Colonic mucosa (tissue), 4 donors: ENCODE data around the gene CCSER2. TPM values are rescaled to one million over a fixed set of nuclear protein-coding genes. Genes with fewer than 3 reads are reported as not detected.
A peak's percentile ranks its signal among the peaks of the same experiment; 100 is the strongest.

Source experiments
- DNase-seq: peaks from one replicate; pipeline ENCODE4 v3.0.0-alpha.2; 2020
- H3K27ac ChIP-seq: fragments of 200-600 bp; one replicate; pipeline ENCODE4 v1.8.0; 2021
- H3K27me3 ChIP-seq: fragments of 200-600 bp; one replicate; pipeline ENCODE4 v1.8.0; 2021
- H3K36me3 ChIP-seq: fragments of 200-600 bp; one replicate; pipeline ENCODE4 v1.8.0; 2021
- H3K4me1 ChIP-seq: fragments of 200-600 bp; one replicate; pipeline ENCODE4 v1.8.0; 2021; ENCODE audit warnings: mild to moderate bottlenecking
- H3K4me3 ChIP-seq: fragments of 200-600 bp; one replicate; pipeline ENCODE4 v1.8.0; 2021
- H3K9ac ChIP-seq, 2 donors: one replicate each; pipeline ENCODE4 v1.7.0; 2013; ENCODE audit warnings: control low read depth in 2 of 2, low read depth in 2 of 2, low read length in 2 of 2
- H3K9me3 ChIP-seq: fragments of 200-600 bp; one replicate; pipeline ENCODE4 v1.8.0; 2021
- CTCF ChIP-seq: fragments of 200-600 bp; IDR thresholded peaks from one replicate; pipeline ENCODE4 v1.8.0; 2022; ENCODE audit warnings: antibody characterized with exemption, mild to moderate bottlenecking
- intact Hi-C: fragments of 100-400 bp; cut with DNase I; formaldehyde crosslinking; loops from one replicate; pipeline ENCODE4 v1.14.1; 2022
- total RNA-seq, 2 donors: library from RNA; stranded (reverse); fragmentation: NEBNext Ultra II Directional in 1 of 2; extraction: Animal tissue kit (Norgen Biotek cat#: 25700) in 1 of 2; gene quantifications; one replicate each; pipeline ENCODE4 v1.2.1, GENCODE V29; 2021
- donor health status: healthy.
- donor health status: DM: no; HTN: no; CAD: no.
- donor health status: DM: no; HTN: no; CAD: no.

The CCSER2 gene
- total RNA-seq, 2 donors from 2014 or later, result 33.7 to 64.5 TPM

GRCh38 chr10:84534168-84534567 is 205.8 kb downstream of the CCSER2 start:
- Histone ChIP-seq H3K9ac (no peak overlapping the region), H3K27me3 (no peaks in the 10 kb centered on the region), H3K9me3 (no peaks in the 10 kb centered on the region), H3K27ac (no peak overlapping the region), H3K4me3 (no peak overlapping the region), H3K4me1 (no peaks in the 10 kb centered on the region), H3K36me3 (no peaks in the 10 kb centered on the region)
- intact Hi-C loops, result no loop called here
- DNase-seq, result no peak
- TF ChIP-seq CTCF, result no peak

GRCh38 chr10:84537447-84537931 is 209.1 kb downstream of the CCSER2 start:
- Histone ChIP-seq H3K4me3 (no peak overlapping the region), H3K9ac (no peak overlapping the region), H3K9me3 (no peaks in the 10 kb centered on the region), H3K27ac (no peak overlapping the region), H3K27me3 (peaks cover 6% of the 10 kb centered on the region), H3K36me3 (no peaks in the 10 kb centered on the region), H3K4me1 (peaks cover 5% of the 10 kb centered on the region)
- peak; percentile 45 for DNase-seq
- peak; percentile 65 for TF ChIP-seq CTCF
- intact Hi-C loops, result loop anchor here (2.0 to 5.0 kb wide), 2 partner anchors 110 to 163 kb away; no protein-coding TSS in a partner anchor

DNA sequence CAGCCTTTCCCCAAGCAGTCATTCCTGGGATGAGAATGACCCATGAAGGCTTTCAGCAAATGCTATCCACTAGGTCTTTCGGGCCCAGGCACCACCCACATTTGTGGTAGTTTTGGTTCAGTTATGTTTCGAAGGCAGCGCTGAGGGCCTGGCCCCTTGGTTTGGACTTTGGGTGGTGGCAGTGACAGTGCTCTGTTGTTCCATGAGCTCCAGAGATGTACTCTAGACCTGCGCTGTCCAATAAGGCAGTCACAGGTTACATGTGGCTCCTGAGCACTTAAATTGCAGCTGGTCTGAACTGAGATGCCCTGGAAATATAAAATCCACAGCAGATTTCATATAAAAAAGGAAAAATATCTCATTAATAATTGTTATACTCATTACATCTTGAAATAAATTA is 209.6 kb downstream of the CCSER2 start:
- TF ChIP-seq CTCF, result no peak

DNA sequence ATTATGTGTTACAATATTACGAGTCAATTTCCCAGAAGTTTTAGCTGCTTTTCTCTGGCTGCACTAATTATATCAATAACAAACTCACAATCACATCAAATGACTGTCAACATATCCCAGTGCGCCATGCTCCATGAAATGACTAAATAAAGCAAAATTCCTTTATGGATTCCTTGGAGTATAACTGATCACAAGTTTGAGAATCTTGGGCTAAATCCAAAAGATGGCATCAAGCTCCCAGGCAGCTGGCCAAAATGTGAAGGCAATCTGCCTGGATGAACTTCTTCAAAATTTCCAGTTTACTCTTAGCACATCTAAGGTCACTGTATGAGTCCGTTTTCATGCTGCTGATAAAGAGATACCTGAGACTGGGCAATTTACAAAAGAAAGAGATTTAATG is 210.8 kb downstream of the CCSER2 start:
- DNase-seq, result no peak
- Histone ChIP-seq H3K9me3 (no peaks in the 10 kb centered on the region), H3K36me3 (no peaks in the 10 kb centered on the region), H3K27me3 (peaks cover 6% of the 10 kb centered on the region), H3K4me1 (peaks cover 5% of the 10 kb centered on the region), H3K4me3 (no peak overlapping the region), H3K9ac (no peak overlapping the region), H3K27ac (no peak overlapping the region)
- intact Hi-C loops, result loop anchor here (5.0 kb wide), 1 partner anchor 112 kb away; no protein-coding TSS in a partner anchor
- no peak for TF ChIP-seq CTCF

More for the DNA sequence above, 209.6 kb downstream of the CCSER2 start:
- H3K4me1 ChIP-seq, result peaks cover 5% of the 10 kb centered on the region
- no peak overlapping the region for H3K27ac ChIP-seq
- H3K9ac ChIP-seq, result no peak overlapping the region
- no peak for DNase-seq
- no peaks in the 10 kb centered on the region for H3K9me3 ChIP-seq
- intact Hi-C loops, result loop anchor here (5.0 kb wide), 1 partner anchor 111 kb away; no protein-coding TSS in a partner anchor
- H3K4me3 ChIP-seq, result no peak overlapping the region
- H3K27me3 ChIP-seq, result peaks cover 6% of the 10 kb centered on the region
- no peaks in the 10 kb centered on the region for H3K36me3 ChIP-seq

DNA sequence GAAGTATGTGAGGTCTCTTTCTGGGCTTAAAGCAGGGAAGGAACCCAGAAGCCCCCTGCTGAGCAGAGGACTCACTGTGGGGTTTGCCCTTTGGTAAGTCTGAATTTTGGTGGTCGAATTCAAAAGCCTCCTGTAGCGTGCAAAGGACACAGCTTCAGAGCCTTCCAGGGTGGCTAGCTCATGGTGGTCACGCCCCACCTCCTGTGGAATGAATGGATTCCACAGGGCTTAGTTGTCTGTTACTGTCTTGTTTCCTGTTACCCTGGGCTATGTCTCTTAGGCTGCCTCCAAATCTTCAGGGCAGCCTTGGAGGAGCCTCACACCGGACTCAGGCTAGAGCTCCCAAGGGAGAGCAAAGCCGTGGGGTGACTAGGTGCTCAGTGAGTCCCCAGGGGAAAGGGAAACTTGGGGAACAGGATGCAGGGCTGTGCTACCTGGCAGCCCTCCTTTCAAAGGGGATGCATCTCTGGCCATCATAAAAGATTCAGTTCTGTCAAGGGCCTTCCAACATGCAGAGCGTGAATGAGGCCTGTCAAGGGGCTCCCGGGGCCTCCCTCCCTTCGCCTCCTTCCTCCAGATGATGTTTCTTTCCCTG is 211.7 kb downstream of the CCSER2 start:
- no peaks in the 10 kb centered on the region for H3K9me3 ChIP-seq
- no peak for TF ChIP-seq CTCF

More for the DNA sequence above, 211.7 kb downstream of the CCSER2 start:
- H3K27me3 ChIP-seq, result peaks cover 6% of the 10 kb centered on the region
- no peak for DNase-seq
- no peak overlapping the region for H3K27ac ChIP-seq
- no peaks in the 10 kb centered on the region for H3K36me3 ChIP-seq
- intact Hi-C loops, result loop anchor here (2.0 to 5.0 kb wide), 2 partner anchors 275 to 1837 kb away; no protein-coding TSS in a partner anchor
- no peak overlapping the region for H3K9ac ChIP-seq
- H3K4me1 ChIP-seq, result peaks cover 5% of the 10 kb centered on the region
- H3K4me3 ChIP-seq, result no peak overlapping the region
